Neutrophil (primary cell): ENCODE measurements around the gene APH1A.
A peak's percentile ranks its signal among the peaks of the same experiment; 100 is the strongest.

Experiments used
- H3K27ac ChIP-seq: fragments of 200-600 bp; sonication (generic); 2 replicates; pipeline ENCODE4 v1.5.1; 2016; ENCODE audit warnings: mild to moderate bottlenecking, moderate library complexity
- H3K27me3 ChIP-seq: fragments of 200-600 bp; sonication (generic); 2 replicates; pipeline ENCODE4 v1.6.0; 2016; ENCODE audit warnings: mild to moderate bottlenecking
- H3K36me3 ChIP-seq: fragments of 200-600 bp; sonication (generic); 2 replicates; pipeline ENCODE4 v1.5.1; 2017
- H3K4me1 ChIP-seq, 2 experiments: fragments of 200-600 bp in 1 of 2; sonication (generic) in 1 of 2; 1 replicate in 1 of 2; 2 replicates in 1 of 2; pipeline versions ENCODE4 v1.5.1 to v1.6.1; 2013 to 2016; ENCODE audit warnings: low read depth in 1 of 2, low read length in 1 of 2, mild to moderate bottlenecking in 1 of 2, moderate library complexity in 1 of 2; ENCODE audit not compliant: control insufficient read depth in 1 of 2, insufficient read depth in 1 of 2
- H3K4me3 ChIP-seq, 2 experiments: fragments of 200-600 bp in 1 of 2; sonication (generic) in 1 of 2; 1 replicate in 1 of 2; 2 replicates in 1 of 2; pipeline ENCODE4 v1.5.1; 2013 to 2016; ENCODE audit warnings: low read depth in 1 of 2, low read length in 1 of 2, mild to moderate bottlenecking in 1 of 2, moderate library complexity in 1 of 2
- H3K9me3 ChIP-seq: fragments of 200-600 bp; sonication (generic); 2 replicates; pipeline ENCODE4 v1.5.1; 2016
- CTCF ChIP-seq: fragments of 200-600 bp; sonication (generic); IDR thresholded peaks from 2 replicates; pipeline ENCODE4 v1.5.1; 2016; ENCODE audit warnings: antibody characterized with exemption

APH1A gene

GRCh38 chr1:150288382-150288781, 19.6 kb upstream of the APH1A start:
- no peak for TF ChIP-seq CTCF
- H3K4me3 ChIP-seq, result no peak overlapping the region
- peaks cover 6% of the 10 kb centered on the region in 2 experiments for H3K4me1 ChIP-seq
- H3K9me3 ChIP-seq, result no peaks in the 10 kb centered on the region
- H3K27me3 ChIP-seq, result peaks cover 51% of the 10 kb centered on the region
- no peaks in the 10 kb centered on the region for H3K36me3 ChIP-seq
- no peak overlapping the region for H3K27ac ChIP-seq

GRCh38 chr1:150283260-150283659, 14.4 kb upstream of the APH1A start:
- no peak overlapping the region for H3K4me3 ChIP-seq

GRCh38 chr1:150282558-150282958, 13.7 kb upstream of the APH1A start:
- H3K27ac ChIP-seq, result no peak overlapping the region
- H3K36me3 ChIP-seq, result no peaks in the 10 kb centered on the region
- H3K4me3 ChIP-seq, result peak overlapping the region; percentile 49 to 67
- H3K27me3 ChIP-seq, result peaks cover 78% of the 10 kb centered on the region
- H3K4me1 ChIP-seq, result peaks cover 20 to 22% of the 10 kb centered on the region in 2 experiments
- H3K9me3 ChIP-seq, result no peaks in the 10 kb centered on the region
- TF ChIP-seq CTCF, result no peak

More at GRCh38 chr1:150283260-150283659, 14.4 kb upstream of the APH1A start:
- no peak overlapping the region for H3K27ac ChIP-seq
- H3K9me3 ChIP-seq, result no peaks in the 10 kb centered on the region
- TF ChIP-seq CTCF, result no peak
- H3K4me1 ChIP-seq, result peaks cover 20 to 22% of the 10 kb centered on the region in 2 experiments
- no peaks in the 10 kb centered on the region for H3K36me3 ChIP-seq
- peaks cover 83% of the 10 kb centered on the region for H3K27me3 ChIP-seq

DNA sequence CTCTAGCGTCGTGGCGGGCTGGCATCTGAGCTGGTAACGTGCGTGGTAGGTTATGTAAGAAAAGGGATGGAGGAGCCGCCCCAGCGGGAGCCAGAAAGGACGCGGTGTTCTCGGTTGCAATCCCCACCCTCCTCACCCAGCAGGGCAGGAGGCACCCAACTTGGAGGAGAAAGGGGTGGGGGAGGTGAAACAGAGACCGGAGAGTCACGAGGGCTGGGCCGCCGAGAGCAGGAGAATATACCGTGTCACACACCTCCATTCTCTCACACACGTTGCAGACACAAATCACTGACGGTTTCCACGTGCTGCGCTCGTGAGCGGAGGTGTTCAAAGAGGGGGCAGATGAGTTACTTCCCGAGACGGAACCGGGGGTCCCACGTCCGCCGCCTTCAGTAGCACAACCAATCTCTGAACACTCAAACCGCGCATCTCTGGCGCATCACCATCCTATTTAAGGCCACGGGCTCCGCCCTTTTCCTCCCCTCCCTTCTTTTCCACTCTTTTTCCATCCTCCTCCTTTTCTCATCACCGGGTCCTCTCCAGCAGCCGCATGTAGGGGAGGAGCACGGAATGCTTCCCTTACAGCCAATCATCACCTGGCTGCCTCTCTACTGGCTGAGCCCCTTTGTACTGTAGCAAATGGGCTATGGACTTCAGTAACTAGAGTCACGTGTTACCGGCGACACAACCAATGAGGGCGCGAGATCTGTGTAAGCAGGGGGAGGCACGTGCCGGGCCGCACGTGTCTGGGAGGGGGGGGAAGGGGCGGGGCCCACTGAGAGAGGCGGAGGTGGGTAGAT, 13.1 kb upstream of the APH1A start, which contains the start of gene CIART:
CIART (plus strand) TSS at position 797 of the 800 bp plus-strand sequence. CDS start 714 bp downstream, outside the sequence.
- no peak for TF ChIP-seq CTCF
- H3K27ac ChIP-seq, result no peak within 1 kb of the TSS
- H3K4me3 ChIP-seq, result peak within 1 kb of the TSS; percentile 49 to 67

GRCh38 chr1:150281221-150281757, 12.5 kb upstream of the APH1A start:
- peak; percentile 23 for TF ChIP-seq CTCF
- Histone ChIP-seq H3K4me3 (peak overlapping the region; percentile 49 to 67), H3K9me3 (no peaks in the 10 kb centered on the region), H3K4me1 (peaks cover 20 to 22% of the 10 kb centered on the region in 2 experiments), H3K27ac (no peak overlapping the region), H3K36me3 (no peaks in the 10 kb centered on the region), H3K27me3 (peaks cover 65% of the 10 kb centered on the region)

More for the DNA sequence above, 13.1 kb upstream of the APH1A start, which contains the start of gene CIART:
- Histone ChIP-seq H3K36me3 (no peaks in the 10 kb centered on the region), H3K27me3 (peaks cover 72% of the 10 kb centered on the region), H3K4me1 (peaks cover 20 to 22% of the 10 kb centered on the region in 2 experiments), H3K9me3 (no peaks in the 10 kb centered on the region)
